ENCODE data around the gene MSRB1.

The MSRB1 gene, protein sequence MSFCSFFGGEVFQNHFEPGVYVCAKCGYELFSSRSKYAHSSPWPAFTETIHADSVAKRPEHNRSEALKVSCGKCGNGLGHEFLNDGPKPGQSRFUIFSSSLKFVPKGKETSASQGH

DNA sequence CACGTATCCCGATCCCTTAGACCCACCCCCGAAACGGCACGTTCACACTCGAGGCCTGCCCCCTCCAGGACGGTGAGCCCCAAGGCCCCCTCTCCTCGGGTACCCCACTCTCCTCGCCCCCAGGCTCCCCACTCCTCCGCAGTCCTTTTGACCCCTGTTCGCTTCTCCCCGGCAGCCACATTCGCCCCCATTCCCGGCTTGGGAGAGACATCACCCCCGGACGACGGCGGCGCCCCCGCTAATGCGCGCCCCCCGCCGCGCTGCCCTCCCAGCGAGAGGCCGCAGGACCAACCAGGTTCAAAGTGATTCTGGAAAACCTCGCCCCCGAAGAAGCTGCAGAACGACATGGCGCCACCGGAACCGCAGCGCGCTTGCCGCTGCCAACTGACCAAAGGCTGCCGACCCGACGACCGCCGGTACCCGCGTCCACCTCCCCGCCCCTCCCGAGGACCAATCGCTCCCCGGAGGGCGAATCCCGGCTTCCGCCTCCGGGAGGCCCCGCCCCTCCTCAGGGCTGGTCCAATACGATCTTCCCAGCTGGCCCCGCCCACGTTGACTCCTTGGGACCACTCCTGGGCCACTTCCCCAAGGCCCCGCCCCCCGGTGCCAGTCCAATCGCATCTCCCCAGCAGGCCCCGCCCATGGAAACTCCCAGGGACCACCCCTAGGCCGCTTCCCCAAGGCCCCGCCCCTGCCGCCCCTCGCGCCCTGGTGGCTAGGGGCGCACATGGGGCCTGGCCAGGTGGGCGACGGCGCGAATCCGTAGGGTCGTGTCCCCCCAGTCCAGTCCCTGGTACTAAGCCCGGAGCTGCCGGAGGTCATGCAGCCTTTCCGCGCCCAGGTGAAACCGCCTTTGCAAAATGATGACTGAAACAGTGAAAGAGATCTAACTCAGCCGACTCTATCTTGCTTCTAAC is at the start of gene MSRB1:
Gene MSRB1 (minus strand): TSS at position 390 of the 917 bp plus-strand sequence. CDS start 43 bp downstream, at position 347.
- DNase-seq (ENCODE audit: low read depth in 2 of 2) = peak; percentile 97 to 98

DNA sequence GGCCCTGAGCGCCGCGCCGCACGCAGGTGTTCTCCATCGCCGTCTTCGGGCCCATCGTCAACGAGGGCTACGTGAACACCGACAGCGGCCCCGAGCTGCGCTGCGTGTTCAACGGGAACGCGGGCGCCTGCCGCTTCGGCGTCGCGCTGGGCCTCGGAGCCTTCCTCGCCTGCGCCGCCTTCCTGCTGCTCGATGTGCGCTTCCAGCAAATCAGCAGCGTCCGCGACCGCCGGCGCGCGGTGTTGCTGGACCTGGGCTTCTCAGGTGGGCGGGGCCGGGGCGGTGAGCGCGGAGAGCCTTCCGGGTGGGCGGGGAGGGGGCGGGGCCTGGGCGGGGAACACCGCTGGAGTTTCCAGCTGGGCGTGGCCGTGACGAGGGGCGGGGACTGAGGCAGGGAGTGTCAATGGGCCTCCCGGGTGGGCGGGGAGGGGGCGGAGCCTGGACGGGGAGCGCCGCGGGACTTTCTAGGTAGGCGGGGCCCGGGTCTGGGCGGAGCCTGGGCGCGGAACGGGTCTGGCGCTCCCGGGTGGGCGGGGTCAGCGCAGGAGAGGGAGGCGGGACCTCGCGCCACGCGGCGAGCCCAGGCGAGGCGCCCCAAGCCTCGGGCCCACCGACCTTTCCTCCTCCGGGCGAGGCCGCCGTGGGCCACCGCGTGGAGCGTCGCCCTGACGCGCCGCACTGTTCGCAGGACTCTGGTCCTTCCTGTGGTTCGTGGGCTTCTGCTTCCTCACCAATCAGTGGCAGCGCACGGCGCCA is 49.1 kb upstream of the MSRB1 start:
- peak; percentile 98 for DNase-seq (ENCODE audit: low read depth in 2 of 2)

DNA sequence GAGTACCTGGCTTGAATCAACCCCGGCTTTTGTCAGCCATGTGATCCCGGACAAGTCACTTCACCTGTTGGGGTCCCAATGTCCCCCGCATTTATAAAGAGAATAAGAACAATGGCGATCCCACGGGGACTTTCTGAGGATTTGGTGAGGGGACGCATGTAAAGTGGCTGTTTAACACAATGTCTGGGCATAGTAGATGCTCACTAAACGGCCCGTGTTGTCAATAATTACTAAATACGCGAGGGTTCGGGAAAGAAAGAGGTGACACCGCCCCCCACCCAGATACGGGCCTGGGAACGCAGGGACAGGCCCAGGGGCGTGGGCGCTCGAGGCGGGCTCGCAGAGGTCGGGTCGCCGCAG is 48.6 kb upstream of the MSRB1 start:
- no peak for DNase-seq (ENCODE audit: low read depth in 2 of 2)

DNA sequence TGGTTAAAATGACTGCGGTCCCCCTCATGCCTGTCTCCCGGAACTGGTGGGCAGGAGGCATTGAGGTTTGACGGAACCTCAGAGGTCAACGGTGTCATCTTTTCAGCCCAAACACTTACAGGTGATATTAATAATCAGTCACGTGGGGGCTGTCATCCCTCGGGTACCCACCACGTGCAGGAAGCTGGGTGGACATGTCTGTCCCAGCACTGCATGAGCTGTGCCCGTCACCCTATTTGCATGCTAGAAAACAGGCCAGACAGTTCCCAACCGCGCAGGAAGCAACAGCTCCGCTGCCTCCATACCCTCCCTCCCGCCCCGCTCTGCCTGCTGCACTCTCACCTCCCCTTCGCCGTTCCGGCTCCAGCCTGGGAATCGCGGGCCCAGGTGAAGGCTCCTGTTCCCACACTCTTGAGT is 48.1 kb upstream of the MSRB1 start:
- no peak for DNase-seq (ENCODE audit: low read depth in 2 of 2)

DNA sequence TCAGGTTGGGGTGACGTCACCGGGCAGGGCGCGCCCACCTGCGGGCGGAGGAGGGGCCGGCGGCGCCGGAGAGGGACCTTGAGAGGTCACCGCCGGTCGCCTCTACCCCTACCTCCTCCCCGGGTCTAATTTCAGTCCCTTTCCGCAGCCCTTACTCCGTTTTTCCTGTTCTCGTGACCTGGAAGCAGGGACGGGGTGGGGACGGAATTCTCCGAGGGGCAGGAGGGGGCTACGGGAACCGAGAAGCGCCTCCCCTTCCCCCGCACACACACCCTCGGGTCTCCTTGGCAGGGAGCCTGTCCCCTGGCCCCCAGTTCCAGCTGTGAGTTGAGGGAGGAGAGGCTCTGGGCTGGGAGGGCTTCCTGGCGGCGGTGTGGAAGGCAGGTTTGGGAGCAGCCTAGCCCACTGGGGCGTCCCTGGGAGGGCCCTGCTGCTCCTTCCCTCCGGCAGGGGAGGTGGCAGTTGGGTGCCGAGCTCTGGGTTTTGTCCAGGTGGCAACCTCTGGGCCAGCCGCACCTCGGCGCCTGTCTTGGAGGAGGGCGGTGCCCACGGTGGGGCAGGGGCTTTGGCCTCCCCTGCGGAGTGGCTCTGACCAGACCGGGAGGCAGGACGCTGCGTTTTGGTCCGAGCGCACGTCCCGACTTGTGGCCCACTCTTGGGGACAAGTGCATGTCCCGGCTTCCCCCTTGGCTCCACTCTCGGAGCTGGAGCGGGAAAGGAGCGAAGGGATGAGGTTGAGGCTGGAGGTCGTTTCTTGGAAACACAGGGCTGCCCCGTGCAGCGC is 47.5 kb upstream of the MSRB1 start:
- DNase-seq (ENCODE audit: low read depth in 2 of 2) = no peak

DNA sequence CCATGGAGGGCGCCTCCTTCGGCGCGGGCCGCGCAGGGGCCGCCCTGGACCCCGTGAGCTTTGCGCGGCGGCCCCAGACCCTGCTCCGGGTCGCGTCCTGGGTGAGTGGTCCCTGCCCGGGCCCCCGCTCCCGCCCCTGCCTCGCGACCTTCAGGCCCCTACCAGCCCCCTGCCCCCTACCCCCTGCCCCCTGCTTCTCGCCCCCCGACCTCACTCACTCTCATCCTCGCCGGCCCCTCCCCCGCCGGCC is 47.0 kb upstream of the MSRB1 start:
- DNase-seq (ENCODE audit: low read depth in 2 of 2) = no peak

DNA sequence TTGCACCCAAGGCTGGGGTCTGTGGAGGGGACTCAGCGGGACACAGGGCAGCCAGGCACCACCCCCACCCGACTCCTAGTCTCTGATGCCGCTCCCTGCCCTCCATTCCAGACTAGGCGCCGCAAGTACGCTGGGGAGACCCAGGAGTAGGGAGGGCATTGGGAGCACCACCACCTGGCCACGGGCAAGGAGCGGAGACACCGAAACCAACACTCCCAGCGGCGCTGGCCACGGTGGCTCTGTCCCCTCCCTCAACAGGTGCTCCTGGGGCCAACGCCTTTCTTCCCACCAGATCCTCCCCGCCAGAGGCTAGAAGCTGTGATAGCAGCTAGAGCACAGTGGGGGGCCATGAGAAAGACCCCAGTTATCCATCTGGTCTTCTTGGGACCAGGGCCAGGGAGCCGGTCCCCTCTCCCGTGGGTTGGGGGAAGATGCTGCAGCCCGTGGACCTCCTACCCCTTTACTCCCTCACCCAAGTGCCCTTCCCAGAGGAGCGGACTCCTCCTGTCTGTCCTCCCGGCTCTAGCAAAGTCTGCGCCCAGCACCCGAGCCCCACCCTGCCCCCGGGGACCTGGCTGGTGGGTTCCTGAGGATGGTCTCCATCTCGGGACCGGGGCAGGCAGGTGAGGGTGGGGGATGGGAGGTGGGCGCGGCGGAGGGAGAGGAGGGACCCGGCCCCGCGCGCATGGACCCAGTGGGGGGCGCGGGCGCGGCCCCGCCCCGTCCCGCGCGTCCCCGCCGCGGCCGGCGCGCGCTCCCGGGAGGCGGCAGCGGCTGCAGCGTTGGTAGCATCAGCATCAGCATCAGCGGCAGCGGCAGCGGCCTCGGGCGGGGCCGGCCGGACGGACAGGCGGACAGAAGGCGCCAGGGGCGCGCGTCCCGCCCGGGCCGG is 46.5 kb upstream of the MSRB1 start, which contains the start of gene SYNGR3:
Gene SYNGR3 (plus strand): TSS at position 762 of the 892 bp plus-strand sequence. CDS start 133 bp downstream, outside the sequence.
- no peak for DNase-seq (ENCODE audit: low read depth in 2 of 2)

DNA sequence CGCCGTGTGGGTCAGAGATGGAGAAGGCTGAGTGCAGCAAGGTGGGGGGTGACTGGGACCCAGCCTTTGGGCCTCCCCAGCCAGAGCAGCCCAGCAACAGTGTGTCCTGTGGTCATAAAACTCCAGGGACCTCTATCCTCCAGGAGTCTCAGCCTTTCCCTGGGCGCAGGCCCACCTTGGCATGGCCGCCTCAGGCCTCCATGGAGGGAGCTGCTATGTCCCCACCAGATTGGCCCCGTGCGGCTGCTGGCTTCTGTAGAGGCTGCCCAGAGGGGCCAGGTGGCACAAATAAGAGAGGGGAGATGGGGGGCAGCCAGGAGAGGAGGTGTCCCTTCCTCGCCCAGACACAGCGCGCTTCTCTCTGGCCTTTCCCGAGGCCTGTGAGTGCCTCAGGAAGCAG is 44.2 kb upstream of the MSRB1 start:
- no peak for DNase-seq (ENCODE audit: low read depth in 2 of 2)

DNA sequence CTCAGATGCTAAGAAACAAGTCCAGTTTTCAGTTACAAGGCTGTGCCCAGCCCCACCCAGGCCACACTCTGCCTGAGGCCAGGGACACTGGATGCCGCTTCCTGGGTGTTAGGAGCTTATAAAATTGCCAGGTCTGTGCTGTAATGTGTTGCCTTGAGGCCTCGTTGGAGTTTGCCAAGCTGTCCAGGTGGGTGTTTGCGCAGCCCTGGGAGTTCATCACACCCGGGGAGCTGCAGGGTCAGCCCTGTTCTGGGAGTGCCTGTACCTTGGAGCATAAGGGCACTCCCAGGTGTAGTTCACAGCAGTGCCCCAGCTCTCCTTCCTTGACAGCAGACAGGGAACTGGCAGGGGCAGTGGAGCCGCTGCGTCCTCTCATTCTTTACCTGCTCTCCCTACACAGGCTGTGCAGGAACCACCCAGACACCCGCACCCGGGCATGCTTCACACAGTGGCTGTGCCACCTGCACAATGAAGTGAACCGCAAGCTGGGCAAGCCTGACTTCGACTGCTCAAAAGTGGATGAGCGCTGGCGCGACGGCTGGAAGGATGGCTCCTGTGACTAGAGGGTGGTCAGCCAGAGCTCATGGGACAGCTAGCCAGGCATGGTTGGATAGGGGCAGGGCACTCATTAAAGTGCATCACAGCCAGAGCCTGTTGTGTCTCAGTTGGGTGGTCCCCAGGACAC is 42.6 kb upstream of the MSRB1 start:
- DNase-seq (ENCODE audit: low read depth in 2 of 2) = no peak

DNA sequence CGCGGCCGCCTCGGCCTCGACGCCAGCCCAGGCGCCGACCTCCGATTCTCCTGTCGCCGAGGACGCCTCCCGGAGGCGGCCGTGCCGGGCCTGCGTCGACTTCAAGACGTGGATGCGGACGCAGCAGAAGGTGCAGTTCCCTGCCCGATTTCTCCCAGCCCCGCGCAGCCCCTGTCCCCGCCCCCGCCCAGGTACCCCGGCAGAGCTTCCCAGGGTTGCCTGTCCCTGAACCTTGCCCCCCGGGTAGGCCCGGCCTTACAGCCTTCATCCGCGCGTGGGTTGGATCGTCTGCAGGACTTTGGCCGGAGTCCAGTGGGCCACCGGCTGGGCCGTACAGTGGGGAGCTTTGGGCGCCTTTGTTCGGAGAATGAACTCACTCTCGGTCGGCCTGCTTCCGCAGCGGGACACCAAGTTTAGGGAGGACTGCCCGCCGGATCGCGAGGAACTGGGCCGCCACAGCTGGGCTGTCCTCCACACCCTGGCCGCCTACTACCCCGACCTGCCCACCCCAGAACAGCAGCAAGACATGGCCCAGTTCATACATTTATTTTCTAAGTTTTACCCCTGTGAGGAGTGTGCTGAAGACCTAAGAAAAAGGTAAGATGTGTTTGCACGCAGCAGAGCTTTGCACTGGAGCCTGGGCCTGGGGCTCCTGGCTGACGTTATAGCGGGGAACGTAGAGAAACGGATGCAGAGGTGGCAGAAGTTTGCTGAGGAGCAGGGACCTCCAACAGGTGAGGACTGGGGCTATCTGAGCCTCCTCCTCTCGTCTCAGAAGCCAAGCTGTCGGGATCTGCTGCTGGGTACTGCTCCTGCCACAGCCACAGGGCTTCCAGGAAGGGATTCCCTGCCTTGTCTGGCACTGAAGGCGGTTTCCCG is 41.6 kb upstream of the MSRB1 start:
- DNase-seq (ENCODE audit: low read depth in 2 of 2) = no peak

DNA sequence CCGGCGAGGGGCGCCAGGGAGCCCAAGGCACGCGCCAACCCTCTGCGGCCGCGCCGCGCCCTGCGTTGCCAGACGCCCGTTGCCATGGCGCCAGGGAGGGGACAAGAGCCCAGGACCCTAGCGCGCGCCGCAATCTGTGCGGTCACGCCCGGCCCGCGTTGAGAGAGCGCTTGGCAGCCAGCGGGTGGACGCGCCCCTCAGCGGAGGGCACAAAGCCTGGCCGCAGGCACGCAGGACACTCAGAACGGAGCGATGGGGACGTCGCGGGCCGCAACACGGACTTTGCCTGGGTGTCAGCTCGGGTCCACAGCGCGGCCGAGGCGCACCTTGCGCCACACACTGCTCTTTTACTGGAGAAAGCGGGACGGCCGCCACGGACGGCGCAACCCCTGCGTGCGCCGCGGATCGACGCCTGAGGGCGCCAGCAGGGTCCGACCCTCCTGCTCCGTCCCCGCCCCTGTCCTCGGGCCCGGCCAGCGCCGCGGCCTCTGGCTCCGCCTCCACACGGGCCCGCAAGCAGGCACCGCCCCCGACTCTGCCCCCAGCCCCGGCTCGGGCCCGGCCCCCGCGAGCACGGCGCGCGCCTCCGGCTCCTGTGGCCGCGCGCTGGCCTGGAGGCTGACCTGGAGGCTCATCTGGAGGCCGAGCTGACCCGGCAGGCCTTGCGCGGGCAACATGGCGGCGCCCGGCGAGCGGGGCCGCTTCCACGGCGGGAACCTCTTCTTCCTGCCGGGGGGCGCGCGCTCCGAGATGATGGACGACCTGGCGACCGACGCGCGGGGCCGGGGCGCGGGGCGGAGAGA is 40.7 kb upstream of the MSRB1 start, which contains the start of gene GFER:
Gene GFER (plus strand): TSS at position 650 of the 803 bp plus-strand sequence. CDS start 26 bp downstream, at position 676.
- no peak for DNase-seq (ENCODE audit: low read depth in 2 of 2)

DNA sequence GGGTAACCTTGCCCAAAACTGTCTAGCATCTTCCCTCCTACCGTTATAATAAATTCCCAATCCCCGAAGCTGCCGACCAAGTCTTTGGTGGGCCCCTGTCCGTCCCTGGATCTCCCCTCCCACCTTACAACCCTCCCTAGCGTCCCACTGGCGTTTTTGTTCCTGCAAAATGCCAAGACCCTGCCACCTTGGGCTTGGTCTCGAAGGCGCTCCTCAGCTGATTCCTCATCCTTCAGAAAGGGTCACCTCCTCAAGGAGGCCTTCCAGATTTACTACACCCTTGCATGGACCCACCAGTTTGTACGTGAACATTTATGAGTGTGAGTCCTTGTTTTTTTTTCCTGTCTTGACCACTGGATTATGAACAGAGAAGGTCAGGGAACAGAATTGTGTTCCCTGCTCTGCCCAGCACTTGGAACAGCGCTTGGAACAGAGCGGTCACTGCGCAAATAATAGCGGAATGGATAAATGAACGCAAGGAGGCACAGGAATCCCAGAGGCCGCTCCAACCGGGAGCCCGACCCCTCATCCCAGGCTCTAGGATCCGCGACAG is 40.1 kb upstream of the MSRB1 start:
- DNase-seq (ENCODE audit: low read depth in 2 of 2) = no peak

DNA sequence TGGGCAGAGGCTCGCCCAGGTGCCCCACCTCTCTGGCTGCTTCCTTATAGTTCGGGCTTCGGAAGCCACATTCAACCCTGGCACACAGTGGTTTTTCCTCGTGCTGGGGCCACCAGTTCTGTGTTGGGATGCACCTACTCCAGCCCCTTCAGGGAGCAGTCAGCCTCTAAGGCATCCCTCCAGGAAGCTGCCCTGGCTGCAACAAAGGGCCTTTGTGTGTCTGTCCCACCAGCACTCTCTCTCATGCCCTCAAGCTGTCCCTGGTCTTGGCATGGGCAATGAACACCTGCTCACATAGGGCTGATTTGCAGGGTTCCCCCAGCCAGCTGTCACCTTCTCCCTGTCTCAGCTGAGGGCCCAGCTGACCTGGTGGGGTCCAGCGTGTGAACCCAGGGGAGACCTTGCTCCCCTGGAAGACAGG is 39.0 kb upstream of the MSRB1 start:
- DNase-seq (ENCODE audit: low read depth in 2 of 2) = no peak

DNA sequence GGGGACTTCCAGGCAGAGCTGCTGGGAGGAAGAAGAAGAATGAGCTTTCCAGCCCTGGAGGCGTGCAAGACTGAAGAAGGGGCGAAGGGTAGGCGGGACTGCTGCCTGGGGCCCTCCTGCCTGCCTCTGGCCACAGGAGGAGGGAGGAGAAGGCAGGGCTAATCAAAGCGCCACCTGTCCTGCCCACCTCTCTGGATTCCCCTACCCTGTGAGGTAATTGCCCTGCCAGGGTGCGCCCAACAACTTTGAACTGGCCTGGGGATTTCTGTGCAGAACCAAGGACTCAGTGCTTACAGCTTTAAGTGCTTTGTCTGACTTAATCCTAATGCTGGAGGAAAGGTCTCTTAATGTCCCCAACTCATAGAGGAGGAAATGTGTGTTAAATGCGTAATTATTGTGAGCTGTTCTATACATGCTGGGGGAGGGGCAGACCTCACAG is 38.4 kb upstream of the MSRB1 start, which contains the start of gene NOXO1:
Gene NOXO1 (minus strand): TSS at position 72 of the 439 bp plus-strand sequence. CDS start 290 bp downstream, outside the sequence.
- no peak for DNase-seq (ENCODE audit: low read depth in 2 of 2)

DNA sequence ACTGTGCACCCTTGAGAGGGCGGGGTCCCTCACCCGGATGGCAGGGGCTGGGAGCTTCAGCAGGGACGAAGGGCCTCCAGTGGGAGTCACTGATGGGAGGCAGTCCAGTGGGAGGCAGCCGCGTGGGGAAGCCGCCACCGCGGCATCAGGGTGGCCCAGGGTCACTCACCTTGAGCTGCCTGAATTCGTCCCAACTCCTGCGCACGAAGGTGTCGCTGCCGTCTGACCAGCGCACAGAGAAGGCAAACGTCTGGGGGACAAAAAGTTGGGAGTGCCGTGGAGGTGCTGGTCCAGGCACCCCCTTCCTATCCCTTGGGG is 37.7 kb upstream of the MSRB1 start:
- DNase-seq (ENCODE audit: low read depth in 2 of 2) = no peak

DNA sequence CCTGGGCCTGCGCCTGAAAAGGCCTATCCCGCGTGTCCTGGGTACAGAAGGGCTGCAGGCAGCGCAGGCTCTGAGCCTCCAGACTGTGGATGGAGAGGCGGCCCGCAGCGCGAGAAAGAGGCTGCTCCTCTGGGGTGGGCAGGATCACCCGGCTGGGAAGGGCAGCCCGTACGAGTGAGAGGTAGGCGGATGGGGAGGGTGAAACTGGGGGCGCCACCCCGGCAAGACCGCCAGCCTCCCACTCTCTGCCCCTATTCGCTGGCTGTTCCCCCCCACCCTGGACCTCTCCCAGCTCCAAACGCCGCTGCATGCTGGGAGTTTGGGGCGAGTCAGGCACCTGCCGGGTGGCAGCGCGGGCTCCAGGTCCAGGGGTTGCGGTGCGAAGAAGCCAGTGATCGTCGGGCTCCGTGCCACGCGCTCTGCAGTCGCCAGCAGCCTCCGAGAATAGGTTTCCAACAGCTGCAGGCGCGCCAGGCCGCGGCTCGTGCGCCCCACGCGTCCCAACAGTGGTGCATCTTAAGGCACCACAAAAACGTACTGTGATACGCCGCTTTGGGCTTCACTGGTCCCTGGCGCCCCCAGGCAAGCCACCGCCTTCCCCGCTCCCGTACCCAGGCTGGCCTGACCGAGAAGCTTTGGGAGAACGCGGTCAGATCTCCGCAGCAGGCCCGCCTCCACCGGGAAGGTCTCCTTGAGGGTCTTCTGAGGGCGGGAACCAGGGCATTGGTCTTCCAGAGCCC is 37.2 kb upstream of the MSRB1 start:
- DNase-seq (ENCODE audit: low read depth in 2 of 2) = no peak

DNA sequence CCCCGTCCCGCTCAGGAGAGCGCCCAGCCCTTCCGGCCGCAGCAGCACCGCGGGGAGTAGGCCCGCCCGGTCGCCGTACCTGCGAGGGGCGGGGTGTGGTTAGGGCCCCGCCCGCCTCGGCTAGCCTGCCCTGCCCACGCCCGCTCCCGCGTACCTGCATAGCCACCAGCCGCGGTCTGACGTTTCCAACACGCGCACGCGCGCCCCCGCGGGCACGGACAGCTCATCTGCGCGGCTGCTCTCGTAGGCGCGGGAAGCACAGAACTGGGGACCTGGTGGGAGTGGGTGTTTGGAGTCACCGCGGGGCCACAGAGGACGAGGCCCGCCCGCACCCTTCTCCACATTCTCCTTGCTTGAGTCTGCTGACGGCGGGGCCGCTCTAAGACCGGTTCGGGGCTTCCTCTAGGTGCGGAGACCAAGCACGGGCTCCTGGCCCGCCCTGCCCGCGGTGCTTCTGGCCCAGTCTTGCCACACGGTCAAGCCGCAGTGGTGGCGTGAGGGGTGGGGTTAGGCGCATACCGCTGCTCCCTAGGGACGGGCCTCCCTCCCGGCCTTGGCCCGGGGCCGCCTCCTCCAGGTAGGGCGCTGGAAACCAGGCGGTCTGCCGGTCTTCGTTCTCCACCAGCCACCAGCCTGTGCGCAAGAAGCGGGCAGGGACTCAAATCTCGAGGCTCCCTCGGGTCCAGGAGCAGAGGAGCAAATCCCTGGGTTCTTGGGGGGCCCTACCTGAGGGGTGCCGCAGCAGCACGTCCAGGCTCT is 36.5 kb upstream of the MSRB1 start:
- DNase-seq (ENCODE audit: low read depth in 2 of 2) = no peak
